A549 (cell line): ENCODE results near the gene DFFB.

Experiments used
- CTCF ChIP-seq: fragments of >200 bp; sonication (Bioruptor Twin); formaldehyde crosslinking; IDR thresholded peaks from 3 replicates; pipeline ENCODE4 v1.5.1; 2016
- ESRRA ChIP-seq: fragments of 150-350 bp; IDR thresholded peaks from 2 replicates; pipeline ENCODE4 v1.6.1; 2014; ENCODE audit warnings: mild to moderate bottlenecking, low read length, borderline replicate concordance
- FOSL2 ChIP-seq, 2 experiments: fragments of 450-650 bp in 1 of 2; fragments of >200 bp in 1 of 2; sonication (Bioruptor Twin) in 1 of 2; formaldehyde crosslinking; IDR thresholded peaks; 2 replicates each; pipeline versions ENCODE4 v1.5.0 to v1.6.1; 2016 to 2020; ENCODE audit warnings: mild to moderate bottlenecking in 1 of 2, moderate library complexity in 1 of 2
- HDAC2 ChIP-seq: fragments of 200-600 bp; sonication (generic); IDR thresholded peaks from 2 replicates; pipeline ENCODE4 v1.6.1; 2016
- JUN ChIP-seq, 2 experiments: fragments of >200 bp; sonication (Bioruptor Twin); formaldehyde crosslinking; IDR thresholded peaks; 2 replicates in 1 of 2; 3 replicates in 1 of 2; pipeline ENCODE4 v1.6.1; 2016 to 2017
- MAZ ChIP-seq: fragments of 150-350 bp; IDR thresholded peaks from 2 replicates; pipeline ENCODE4 v1.6.1; 2014; ENCODE audit warnings: antibody characterized with exemption, low read depth, low read length, borderline replicate concordance
- MYC ChIP-seq: IDR thresholded peaks from 2 replicates; pipeline ENCODE4 v1.6.1; 2012; ENCODE audit warnings: mild to moderate bottlenecking, inconsistent platforms, low read length, improper control_type of control experiment, borderline replicate concordance
- NFE2L2 ChIP-seq: fragments of 150-350 bp; conservative IDR thresholded peaks from 2 replicates; pipeline ENCODE4 v1.6.1; 2014; ENCODE audit warnings: low read length
- NPAS2 ChIP-seq: fragments of 250-450 bp; sonication (Bioruptor Pico); IDR thresholded peaks from 2 replicates; pipeline ENCODE4 v1.8.0; 2022; ENCODE audit warnings: mild to moderate bottlenecking, moderate library complexity, borderline replicate concordance
- POLR2A ChIP-seq: IDR thresholded peaks from 2 replicates; pipeline ENCODE4 v1.6.1; 2012; ENCODE audit warnings: mild to moderate bottlenecking, low read length
- USF2 ChIP-seq: fragments of 450-650 bp; IDR thresholded peaks from 2 replicates; pipeline ENCODE4 v1.6.1; 2014; ENCODE audit warnings: antibody characterized with exemption
- ZC3H11A ChIP-seq: fragments of 450-650 bp; IDR thresholded peaks from 2 replicates; pipeline ENCODE4 v1.6.1; 2014; ENCODE audit warnings: antibody characterized with exemption, mild to moderate bottlenecking
- ZFP36 ChIP-seq: fragments of 450-650 bp; IDR thresholded peaks from 2 replicates; pipeline ENCODE4 v1.6.1; 2014; ENCODE audit warnings: borderline replicate concordance; ENCODE audit not compliant: partially characterized antibody

GRCh38 chr1:3915551-3916121 is 58.4 kb downstream of the DFFB start:
- no peak for TF ChIP-seq ZC3H11A
- TF ChIP-seq CTCF: no peak
- TF ChIP-seq JUN (IDR thresholded peaks at IDR 0.05): no peak
- TF ChIP-seq MYC: no peak
- TF ChIP-seq HDAC2: no peak
- TF ChIP-seq FOSL2 (IDR thresholded peaks at IDR 0.05): no peak
- no peak for TF ChIP-seq FOSL2 (CRISPR knock-in tag; IDR thresholded peaks at IDR 0.05)
- no peak for TF ChIP-seq NFE2L2
- no peak for TF ChIP-seq MAZ
- no peak for TF ChIP-seq ZFP36
- TF ChIP-seq POLR2A: no peak
- no peak for TF ChIP-seq NPAS2 (CRISPR knock-in tag)
- TF ChIP-seq USF2: no peak
- TF ChIP-seq ESRRA: no peak
